Measurements from ENCODE around the gene LPGAT1. TPM values are rescaled to one million over a fixed set of nuclear protein-coding genes. Genes with fewer than 3 reads are reported as not detected.

The LPGAT1 gene
- total RNA-seq, 4 donors from 2014 or later = 49.0 to 76.2 (median 62.2) TPM

DNA sequence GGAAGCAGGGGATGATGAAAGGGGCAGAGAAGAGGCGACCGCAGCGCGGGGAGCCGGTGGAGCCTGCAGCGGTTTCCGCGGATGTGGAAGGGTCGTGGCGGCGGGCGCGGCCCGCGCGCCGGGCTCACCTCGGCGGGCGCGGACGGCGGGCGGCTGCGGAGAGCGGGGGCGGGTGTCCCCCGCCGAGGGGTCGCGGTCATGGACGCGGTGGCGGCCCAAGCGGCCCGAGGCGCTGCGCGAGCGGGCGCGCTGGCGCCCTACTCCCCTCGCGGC is 572 bp downstream of the LPGAT1 start:
- WGBS = 2% methylated on average over 9 of the region's 45 CpGs
- TF ChIP-seq, protein P1, sequence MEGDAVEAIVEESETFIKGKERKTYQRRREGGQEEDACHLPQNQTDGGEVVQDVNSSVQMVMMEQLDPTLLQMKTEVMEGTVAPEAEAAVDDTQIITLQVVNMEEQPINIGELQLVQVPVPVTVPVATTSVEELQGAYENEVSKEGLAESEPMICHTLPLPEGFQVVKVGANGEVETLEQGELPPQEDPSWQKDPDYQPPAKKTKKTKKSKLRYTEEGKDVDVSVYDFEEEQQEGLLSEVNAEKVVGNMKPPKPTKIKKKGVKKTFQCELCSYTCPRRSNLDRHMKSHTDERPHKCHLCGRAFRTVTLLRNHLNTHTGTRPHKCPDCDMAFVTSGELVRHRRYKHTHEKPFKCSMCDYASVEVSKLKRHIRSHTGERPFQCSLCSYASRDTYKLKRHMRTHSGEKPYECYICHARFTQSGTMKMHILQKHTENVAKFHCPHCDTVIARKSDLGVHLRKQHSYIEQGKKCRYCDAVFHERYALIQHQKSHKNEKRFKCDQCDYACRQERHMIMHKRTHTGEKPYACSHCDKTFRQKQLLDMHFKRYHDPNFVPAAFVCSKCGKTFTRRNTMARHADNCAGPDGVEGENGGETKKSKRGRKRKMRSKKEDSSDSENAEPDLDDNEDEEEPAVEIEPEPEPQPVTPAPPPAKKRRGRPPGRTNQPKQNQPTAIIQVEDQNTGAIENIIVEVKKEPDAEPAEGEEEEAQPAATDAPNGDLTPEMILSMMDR (IDR thresholded peaks at IDR 0.05) = no peak

DNA sequence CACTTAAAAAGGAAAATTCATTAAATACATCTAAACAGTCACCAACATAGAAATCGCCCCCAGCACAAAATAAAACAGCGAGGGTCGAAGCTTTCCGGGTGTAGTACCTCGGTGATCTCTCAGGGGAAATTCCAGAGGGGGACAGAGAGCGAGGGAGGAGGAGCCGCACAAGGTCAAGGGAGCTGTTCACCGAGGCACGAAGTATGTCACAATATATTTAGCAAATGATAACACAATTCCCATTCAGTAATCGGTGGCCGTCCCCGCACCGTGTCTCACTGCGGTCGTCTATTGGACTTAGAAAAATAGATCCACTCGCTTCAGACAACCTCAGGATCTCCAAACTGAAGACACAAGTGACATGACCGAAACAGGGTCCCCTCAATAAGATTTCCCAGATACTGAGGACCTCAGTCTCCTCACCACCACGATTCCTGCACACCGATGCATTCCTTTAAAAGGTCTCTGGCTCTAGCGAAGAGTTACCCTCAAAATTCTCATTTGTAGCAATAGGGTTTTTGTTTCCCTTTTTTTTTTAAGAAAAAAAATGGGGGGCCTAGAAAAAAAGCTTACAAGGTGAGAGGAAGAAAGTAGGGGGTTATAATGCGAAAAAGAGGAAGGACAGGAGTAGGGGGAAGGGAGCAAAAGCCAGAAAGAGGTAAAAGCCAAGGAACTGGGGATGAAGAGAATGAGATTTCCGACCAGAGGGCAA is 1.1 kb downstream of the LPGAT1 start:
- H3K27ac ChIP-seq (replicated peaks in 1 of 4) = peak overlapping the region; percentile 92 to 93 (median 92)
- H3K9me3 ChIP-seq = no peaks in the 10 kb centered on the region
- H3K4me3 ChIP-seq = peak overlapping the region; percentile 94 to 99 (median 95)
- H3K4me1 ChIP-seq = peaks cover 15 to 46% (median 37%) of the 10 kb centered on the region in 4 donors
- TF ChIP-seq POLR2A (IDR thresholded peaks at IDR 0.05; ENCODE audit: low read depth) = no peak
- TF ChIP-seq, protein P1 (IDR thresholded peaks at IDR 0.05) = peak in 1 of 3 experiments; percentile 6
- DNase-seq (ENCODE audit: extremely low spot score) = no peak
- H3K36me3 ChIP-seq = peaks cover 0 to 10% (median 3%) of the 10 kb centered on the region in 4 donors
- 18% methylated on average over 22 of the region's 22 CpGs for WGBS
- intact Hi-C loops (cut with DNase I) = loop anchor here (2.0 to 5.0 kb wide), 2 partner anchors 131 to 147 kb away; no protein-coding TSS in a partner anchor
- no peaks in the 10 kb centered on the region for H3K27me3 ChIP-seq

More for the DNA sequence above, 572 bp downstream of the LPGAT1 start:
- Histone ChIP-seq H3K4me3 (peak overlapping the region; percentile 94 to 99 (median 95)), H3K27me3 (no peaks in the 10 kb centered on the region), H3K4me1 (peaks cover 15 to 46% (median 37%) of the 10 kb centered on the region in 4 donors), H3K27ac (replicated peaks in 1 of 4) (peak overlapping the region; percentile 92 to 93 (median 92)), H3K36me3 (peaks cover 0 to 10% (median 3%) of the 10 kb centered on the region in 4 donors), H3K9me3 (no peaks in the 10 kb centered on the region)
- intact Hi-C loops (cut with DNase I) = loop anchor here (2.0 to 5.0 kb wide), 2 partner anchors 131 to 148 kb away; no protein-coding TSS in a partner anchor
- DNase-seq (ENCODE audit: extremely low spot score) = no peak

DNA sequence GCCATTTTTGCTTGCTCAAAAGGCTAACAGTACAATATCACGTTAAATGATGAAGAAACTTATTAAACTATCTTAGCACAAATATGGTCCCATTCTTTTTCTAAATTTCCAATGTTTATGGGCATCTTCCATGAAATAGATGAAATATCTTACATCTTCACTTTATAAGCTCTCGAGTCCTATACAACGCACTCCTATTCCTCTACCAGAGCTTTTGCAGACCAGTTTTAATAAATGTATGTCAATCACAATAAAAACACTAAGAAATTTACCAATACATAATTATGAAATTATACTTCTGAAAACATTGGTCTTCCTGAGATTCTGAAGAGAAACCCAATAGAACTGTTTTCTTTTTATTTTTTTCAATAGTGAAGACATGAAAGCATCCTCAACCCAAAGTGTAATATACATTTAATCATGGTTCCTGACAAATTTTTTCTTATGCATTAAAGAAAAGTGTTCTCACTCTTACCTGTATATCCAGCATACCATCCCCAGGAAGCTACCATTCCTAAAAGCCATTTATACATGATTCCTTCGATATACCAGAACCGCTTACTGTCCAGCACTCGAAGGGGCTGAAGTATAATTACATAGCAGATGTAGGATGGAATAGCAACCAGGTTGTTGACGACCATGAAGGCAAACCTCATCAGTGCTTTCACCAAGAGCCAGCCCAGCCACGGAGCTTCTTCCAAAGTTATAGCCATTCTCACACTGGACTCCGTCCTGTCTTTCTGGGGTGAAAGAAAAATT is 1.8 kb downstream of the LPGAT1 start:
- H3K4me3 ChIP-seq = peak overlapping the region; percentile 94 to 99 (median 95)
- no peak for TF ChIP-seq EP300 (IDR thresholded peaks at IDR 0.05)
- no peak for TF ChIP-seq POLR2AphosphoS5 (IDR thresholded peaks at IDR 0.05)
- TF ChIP-seq POLR2A (IDR thresholded peaks at IDR 0.05; ENCODE audit: low read depth) = no peak
- TF ChIP-seq, protein P1 (IDR thresholded peaks at IDR 0.05) = no peak
- peaks cover 0 to 11% (median 5%) of the 10 kb centered on the region in 4 donors for H3K36me3 ChIP-seq
- peaks cover 15 to 46% (median 37%) of the 10 kb centered on the region in 4 donors for H3K4me1 ChIP-seq
- no peaks in the 10 kb centered on the region for H3K9me3 ChIP-seq
- intact Hi-C loops (cut with DNase I) = no loop called here
- 74% methylated on average over 9 of the region's 9 CpGs for WGBS
- DNase-seq (ENCODE audit: extremely low spot score) = no peak
- H3K27ac ChIP-seq (replicated peaks in 1 of 4) = peak overlapping the region in 3 of 4 donors; percentile 92 to 93 (median 92)
- H3K27me3 ChIP-seq = no peaks in the 10 kb centered on the region

DNA sequence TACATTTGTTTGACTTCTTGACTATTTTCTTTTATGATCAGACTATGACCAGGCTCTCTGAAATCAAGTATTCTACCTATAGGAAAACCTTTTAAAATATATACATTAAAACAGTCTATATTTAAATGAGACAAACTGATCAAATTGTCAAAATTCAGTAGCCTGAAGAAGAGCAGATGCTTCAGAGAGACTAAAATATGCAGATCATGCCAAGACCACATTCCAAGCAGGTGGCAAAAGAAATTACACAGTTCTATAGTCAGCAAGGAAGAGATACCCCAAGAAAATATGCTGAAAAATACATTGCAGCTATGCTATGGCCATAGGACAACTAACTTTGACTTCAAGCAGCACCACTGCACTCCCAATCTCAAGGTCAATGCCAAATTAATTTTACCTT is 3.5 kb downstream of the LPGAT1 start:
- Histone ChIP-seq H3K27me3 (no peaks in the 10 kb centered on the region), H3K4me1 (peaks cover 15 to 46% (median 37%) of the 10 kb centered on the region in 4 donors), H3K9me3 (no peaks in the 10 kb centered on the region), H3K27ac (replicated peaks in 1 of 4) (no peak overlapping the region), H3K4me3 (no peak overlapping the region), H3K36me3 (peaks cover 0 to 17% (median 5%) of the 10 kb centered on the region in 4 donors)
- TF ChIP-seq, protein P1 (IDR thresholded peaks at IDR 0.05) = no peak
- TF ChIP-seq POLR2AphosphoS5 (IDR thresholded peaks at IDR 0.05) = no peak
- no peak for TF ChIP-seq EP300 (IDR thresholded peaks at IDR 0.05)
- TF ChIP-seq POLR2A (IDR thresholded peaks at IDR 0.05; ENCODE audit: low read depth) = no peak
- intact Hi-C loops (cut with DNase I) = no loop called here
- no peak for DNase-seq (ENCODE audit: extremely low spot score)

Data from esophagus muscularis mucosa (tissue), 4 donors.